Dermis blood vessel endothelial cell (primary cell): ENCODE data around the gene PMM2. TPM values are rescaled to one million over a fixed set of nuclear protein-coding genes. Genes with fewer than 3 reads are reported as not detected.
A peak's percentile ranks its signal among the peaks of the same experiment; 100 is the strongest.

ENCODE experiments used
- DNase-seq: peaks from one replicate; pipeline ENCODE4 v3.0.0; 2010
- total RNA-seq: library from RNA; depleted of rRNA; stranded (reverse); fragments of >200 nt; gene quantifications from 2 replicates; pipeline ENCODE4 v1.2.3, GENCODE V29; 2014

The PMM2 gene
- total RNA-seq, 1 donor from 2014 or later: 26.2 TPM

DNA sequence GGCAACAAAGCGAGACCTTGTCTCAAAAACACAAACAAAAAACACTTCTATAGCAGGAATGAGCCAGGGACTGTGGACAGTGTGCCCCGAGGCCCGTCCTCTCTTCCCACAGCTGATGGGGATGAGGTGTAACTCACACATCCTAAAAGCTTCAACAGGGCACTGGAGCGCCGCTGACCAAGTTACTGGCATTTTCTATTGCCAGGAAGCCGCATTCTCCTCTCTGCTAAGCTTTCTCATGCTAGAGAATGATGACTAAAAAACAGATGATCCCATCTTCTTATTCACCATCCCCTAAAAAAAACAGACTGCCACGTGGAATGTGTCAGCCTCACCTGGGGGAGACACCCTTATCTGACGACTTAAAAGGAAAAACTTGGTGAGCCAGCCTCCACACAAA, 54.9 kb downstream of the PMM2 start:
- DNase-seq: no peak

DNA sequence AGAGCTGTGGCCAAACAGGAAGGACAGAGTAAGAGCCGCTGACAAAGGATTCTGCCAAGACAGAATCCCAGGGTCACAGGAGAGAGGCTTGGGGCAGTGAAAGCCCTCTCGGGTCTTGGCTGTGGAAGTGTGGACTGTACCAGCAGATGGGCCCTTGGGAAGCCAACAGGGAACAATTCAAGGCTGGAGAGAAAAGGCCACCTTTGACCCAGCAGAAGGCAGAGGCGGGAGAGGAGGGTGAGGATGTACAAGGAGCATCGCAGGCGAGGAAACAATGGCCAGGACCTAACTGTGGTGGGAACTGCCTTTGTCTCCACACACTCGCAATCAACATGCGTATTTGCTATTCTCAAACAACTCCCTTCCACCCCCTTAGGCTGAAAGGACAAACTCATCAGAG, 55.5 kb downstream of the PMM2 start:
- DNase-seq: peak; percentile 37

DNA sequence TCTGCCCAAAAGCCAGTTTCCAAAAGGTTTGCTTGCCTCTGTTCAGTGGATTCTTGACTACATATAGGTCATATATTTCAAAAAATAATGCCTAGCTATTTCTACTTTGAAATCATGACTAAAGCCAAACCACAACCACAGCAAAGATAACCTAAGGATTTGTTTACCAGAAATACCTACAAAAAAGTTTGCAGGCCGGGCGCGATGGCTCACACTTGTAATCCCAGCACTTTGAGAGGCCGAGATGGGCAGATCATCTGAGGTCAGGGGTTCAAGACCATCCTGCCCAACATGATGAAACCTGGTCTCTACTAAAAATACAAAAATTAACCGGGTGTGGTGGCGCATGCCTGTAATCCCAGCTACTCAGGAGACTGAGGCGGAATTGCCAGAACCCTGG, 56.0 kb downstream of the PMM2 start:
- DNase-seq: no peak

DNA sequence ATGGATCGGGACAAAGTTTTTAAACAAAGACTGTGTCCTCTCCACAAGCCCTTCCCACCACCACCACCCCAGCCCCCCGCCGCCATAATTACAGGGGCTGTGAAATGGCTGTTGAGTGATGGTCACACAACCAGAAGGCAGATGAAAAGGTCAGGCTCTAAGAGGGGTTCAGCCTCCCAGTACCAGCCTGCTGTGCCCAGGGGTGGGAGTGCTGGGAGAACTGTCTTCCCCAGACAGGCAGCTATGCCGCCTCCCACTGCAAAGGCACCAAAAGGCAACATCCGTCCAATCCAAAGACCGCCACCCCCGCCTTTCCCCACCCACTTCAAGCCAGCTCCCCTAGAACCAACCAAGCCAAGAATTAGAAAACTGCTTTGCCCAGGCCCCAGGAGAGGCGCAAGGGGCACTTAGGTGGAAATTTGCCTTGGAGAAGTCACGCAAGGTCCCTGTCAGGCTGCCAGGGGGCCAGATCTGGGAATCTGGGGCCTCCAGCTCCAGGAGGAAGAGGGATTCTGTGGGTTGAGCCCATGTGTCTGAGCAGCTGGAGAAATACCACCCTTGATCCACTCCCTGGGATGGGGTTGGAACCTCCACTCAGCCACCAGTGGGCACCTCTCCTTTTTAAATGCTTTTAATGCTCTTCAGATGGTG, 56.8 kb downstream of the PMM2 start:
- no peak for DNase-seq

DNA sequence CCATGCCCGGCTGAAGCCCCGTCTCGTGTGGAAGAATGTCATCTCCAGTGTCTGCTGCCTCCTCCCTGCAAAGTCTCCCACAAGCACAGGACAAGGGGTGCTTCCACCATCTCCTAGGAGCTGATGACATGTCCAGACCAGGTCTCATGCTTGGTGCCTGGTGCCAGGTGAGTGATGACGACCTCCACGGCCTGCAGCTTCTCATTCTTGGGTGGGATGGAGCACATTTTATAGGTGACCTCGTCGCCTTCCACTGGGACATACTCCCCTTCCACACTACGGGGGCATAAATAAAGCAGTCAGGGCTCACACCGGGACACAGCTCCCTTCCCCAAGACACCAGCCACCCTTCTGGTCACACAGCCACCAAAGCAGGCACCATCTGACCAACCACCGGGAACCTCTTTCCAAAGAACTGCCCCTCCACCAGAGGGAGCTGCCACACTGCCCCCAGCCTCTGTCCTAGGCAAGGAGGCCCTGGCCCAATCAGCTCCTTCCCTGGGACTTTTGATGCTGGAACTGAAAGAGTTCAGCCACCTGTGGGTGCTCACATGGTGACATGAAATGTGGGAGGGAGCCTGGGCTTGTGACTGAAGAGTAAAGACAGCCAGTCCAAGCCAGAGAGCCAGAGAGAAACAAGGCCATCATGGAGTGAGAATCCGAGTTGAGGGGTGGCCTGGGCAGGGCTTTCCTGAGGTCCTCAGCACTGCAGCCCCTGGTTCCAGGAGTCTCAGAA, 57.6 kb downstream of the PMM2 start:
- DNase-seq: no peak

DNA sequence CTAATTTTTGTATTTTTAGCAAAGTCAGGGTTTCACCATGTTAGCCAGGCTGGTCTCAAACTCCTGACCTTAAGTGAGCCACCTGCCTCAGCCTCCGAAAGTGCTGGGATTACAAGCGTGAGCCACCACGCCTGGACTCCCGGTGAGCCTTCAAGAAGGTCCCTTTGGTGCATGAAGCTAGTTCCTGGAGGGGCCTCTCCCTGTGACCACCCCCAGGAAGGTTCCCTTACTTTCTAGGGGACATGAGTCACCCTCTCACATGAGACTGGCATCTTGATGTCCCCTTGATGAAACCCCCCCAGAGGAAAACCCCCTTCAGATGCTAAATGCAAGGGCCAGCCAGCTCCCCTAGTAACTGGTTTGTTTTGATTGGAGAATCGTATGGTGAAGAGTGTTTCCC, 58.3 kb downstream of the PMM2 start:
- no peak for DNase-seq

DNA sequence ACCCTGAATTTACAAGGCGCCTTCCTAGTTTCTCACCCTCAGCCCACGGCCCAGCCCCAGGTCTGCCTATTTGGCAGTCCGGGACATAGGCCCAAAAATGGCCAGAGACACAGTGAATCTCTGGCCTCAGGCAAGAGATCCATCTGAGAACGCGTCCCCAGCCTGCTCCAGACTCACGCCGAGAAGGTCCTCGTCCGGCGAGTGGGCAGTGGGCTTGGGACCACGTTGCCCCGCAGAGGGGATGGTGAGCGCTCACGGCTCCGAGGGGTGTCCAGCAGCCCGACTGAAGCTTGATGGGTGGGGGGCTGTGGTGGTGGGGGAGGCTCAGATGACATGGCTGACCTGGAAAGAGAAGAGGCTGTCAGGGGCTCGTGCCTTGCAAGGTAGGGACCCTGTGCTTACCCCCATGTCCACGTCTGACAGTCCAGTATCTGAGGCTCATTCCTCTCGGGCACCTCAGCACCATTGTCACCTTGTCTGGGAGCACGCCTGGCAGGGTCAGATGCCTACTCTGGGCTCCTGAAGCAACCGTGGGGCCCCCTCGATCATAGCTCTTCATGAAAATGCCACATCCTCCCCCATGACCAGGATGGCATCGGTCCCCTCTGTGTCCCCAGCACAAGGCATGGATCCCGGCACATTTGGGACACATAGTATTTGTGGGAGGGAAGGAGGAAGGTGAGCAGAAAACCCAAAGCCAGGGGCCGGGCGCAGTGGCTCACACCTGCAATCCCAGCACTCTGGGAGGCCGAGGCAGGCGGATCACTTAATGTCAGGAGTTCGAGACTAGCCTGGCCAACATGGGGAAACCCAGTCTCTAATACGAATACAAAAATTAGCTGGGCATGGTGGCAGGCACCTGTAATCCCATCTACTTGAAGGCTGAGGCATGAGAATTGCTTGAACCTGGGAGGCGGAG, 61.6 kb downstream of the PMM2 start:
- no peak for DNase-seq

DNA sequence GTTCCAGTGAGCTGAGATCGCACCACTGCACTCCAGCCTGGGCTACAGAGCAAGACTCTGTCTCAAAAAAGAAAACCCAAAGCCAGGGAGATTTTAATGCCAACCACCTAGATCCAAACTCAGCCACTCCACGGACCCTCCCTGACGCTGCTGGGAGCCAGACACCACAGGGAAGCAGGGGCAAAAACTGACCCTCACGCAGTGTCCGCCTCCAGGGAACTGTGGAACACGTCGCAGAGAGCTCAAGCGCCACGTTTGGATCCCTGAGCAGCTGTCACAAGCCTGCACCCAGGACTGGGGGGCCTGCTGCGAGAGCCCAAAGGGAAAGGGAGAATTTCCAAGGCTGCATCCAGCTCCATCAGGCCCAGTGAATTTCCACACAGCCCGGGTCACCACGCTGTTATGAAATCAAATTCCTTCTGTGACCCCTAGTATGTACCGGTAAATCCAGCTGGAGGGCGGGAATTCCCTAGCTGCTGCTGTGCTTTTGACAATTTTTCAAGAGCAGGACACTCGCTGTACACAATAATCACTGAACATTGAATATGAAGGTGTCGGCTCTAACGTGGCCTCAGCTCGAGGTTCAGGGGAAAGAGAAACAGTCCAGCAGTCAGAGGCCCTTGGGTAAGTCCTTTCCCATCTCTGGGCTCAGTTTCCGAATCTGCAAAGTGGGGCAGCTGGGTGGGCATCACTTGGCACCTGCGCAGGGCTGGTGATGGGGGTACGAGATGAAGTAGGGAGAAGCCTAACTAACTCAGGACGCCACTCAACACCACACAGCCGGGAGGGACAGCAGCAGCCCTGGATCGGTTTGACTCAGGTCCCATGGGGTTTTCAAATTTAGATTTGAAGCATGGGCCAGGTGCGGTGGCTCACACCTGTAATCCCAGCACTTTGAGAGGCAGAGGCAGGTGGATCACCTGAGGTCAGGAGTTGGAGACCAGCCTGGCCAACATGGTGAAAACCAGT, 62.6 kb downstream of the PMM2 start:
- DNase-seq: peak; percentile 38

DNA sequence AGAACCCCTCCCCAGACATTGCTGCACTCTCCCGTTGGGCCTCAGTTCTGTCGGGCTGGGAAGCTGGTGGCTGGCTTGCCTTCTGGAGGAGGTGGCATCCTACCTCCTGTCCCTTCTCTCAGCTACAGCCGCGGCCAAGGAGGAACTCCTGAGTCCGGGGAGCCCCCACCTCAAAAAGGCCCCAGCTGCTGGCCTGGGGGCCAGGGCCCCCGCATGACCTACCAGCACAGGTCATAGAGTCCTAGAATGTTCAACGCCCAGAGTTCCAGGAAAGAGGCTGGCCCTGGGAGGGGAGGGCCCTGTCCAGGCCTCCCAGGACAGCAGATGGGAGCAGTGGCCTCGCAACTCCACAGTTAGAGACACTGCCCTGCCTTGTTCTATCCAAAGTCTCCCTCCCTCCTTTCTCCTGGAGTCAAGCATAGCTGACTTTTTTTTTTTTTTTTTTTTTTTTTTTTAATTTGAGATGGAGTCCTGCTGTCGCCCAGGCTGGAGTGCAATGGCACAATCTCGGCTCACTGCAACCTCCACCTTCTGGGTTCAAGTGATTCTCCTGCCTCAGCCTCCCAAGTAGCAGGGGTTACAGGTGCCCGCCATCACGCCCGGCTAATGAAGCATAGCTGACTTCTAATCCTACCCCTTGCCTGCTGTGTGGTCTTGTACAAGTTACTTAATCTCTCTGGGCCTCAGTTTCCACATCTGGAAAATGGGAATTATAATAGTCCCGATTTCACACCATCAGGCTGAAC, 64.1 kb downstream of the PMM2 start:
- DNase-seq: no peak

DNA sequence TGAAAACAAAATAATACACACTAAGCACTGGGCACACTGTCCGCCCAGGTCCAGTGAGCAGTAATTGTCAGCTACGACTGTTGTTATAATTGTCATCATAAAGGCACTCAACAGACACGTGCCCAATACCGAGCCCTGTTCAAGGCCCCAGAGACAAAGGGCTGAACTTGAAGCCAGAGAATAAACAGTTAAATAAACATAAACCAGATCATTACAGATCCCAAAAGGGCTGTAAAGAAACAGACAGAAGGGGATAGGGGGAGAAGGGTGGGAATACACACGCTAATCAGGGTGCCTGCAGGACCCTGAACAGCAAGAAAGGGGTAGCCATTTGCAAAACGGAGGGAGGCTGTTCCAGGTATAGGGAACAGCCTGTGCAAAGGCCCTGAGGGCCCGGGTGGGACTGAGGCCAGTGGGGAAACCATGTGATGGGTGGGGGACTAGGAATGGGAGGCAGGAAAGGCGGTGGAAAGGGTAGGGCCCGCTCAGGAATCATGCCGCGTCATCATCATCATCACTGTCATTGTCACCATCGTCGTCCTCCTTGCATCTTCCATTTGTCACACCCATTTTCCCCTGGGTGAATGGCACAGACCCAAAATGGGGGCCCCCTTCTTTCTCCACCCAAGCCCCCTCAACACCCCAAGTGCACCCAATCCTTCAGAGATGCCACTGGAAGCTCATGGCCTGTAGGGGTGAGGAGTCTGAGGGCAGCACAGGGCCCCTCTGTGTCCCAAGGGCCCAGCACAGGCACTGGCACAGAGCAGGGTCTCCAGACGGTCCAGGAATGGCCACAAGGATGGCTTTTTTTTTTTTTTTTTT, 64.9 kb downstream of the PMM2 start:
- DNase-seq: no peak

DNA sequence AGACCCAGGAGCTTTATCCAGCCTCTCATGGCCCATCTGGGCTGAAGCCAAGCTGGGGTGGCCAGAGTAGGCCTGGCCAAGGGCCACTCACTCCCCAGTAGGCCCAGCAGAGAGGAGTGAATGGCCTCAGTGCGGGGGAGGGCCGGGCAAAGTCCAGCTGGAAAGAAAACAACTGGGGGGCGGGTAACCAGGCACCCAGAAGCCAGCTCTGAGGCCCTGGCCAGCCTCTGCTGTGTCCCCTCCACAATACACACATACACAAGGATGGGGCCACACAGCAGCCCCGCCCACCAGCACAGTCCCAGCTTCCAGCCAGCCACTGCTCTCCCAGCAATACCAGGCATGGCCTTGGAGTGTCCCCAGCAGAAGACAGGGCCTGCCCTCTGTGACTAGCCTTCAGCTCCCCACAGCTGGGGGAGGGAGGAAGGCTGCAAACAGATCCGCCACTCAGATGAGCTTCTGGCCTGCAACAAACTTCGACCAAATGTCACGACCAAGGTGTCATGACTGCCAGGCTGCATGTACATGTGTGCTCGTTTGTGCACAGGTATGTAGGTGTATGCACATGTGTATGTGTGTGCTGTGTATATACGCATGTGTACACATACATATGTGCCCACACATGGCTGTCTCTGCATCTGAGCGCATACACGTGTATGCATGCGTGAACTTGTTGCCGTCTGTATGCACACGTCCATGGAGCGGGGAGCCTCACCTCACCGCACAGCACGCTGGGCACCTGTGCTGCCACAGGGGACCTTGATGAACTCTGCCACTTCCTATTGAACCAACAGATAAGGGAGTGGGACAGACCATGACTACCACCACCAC, 66.2 kb downstream of the PMM2 start:
- DNase-seq: no peak

DNA sequence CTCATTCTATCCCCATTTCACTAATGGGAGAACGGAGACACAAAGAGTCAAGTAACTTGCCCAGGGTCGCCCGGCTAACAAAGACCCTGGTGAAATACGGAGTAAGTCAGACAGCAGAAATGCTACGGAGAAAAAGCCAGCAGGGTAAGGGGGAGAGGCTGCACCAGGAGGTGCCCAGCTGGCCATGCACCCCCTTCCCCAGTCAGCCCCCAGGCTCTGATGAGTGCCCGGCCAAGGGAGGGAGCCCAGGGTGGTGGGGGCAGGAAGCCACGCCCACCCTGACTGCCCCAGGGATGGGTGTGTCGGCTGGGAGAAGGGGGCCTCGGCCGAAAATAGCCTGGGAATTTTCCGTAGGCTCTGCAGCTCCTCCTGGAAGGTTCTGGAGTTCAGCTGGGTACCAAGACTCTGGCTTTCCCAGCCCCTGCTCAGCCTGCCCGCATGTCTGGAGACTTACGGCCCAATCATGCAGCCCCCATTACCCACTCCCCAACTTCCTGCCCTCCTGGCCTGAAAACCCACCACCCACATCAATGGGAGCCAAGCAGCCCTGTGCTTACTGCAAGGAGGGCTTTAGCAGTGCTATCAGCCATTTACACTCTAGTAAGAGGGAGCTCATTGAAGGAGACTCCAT, 67.0 kb downstream of the PMM2 start:
- no peak for DNase-seq

DNA sequence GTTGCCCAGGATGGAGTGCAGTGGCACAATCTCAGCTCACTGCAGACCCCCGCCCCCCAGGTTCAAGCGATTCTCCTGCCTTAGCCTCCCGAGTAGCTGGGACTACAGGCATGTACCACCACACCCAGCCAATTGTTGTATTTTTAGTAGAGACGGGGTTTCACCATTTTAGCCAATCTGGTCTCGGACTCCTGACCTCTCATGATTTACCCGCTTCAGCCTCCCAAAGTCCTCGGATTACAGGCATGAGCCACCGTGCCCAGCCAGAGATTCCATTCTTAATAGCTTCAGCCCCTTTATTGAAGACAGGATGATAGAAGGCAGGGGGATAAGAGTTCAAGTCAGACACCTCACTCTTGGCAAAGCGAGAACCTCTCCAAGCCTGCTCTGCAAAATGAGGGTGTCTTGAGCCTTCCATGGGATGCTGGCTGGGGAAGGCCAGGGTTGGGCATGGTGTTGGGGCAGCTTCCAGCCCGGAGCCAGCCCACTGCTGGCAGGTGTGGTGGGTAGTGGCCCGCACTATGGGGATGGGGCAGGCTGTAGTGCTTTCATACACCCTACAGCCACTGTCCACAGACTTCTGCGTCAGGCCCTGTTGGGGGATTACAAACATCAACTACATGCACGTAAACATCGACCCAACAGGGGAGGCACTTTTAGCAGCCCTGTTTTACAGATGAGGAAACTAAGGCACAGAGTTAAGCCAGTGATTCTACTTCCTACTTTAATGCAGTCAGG, 67.7 kb downstream of the PMM2 start:
- DNase-seq: no peak

DNA sequence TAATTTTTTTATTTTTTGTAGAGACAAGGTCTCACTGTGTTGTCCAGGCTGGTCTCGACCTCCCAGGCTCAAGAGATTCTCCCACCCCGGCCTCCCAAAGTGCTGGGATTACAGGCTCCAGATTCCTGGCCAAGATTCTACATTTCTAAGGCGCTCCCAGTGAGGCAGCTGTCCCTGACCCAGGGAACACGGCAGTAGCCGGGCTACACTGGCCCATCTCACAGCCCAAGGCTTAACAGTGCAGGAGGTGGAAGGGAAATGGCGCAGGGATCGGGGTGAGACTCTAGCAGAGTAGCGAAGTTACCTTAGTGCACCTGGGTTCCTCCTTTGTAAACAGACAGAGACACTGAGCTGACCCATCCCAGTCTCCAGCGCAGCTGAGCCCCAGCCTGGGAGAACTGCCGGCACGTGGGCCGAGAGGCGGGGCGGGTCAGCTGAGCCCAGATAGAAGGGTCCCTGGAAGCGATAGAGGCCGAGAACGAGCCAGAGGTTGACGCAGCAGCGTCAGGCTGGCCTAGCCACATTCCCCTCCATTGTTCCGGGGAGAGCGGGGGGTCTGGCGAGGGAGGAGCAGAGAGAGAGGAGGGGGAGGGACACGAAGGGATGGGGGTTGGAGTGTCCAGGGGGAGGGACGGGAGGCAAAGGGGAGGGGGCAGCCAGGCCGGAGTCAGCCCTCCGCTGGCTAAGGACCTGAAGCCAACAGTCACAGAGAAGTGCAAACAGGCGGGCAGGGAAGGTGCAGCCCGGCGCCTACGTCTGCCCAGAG, 68.7 kb downstream of the PMM2 start:
- DNase-seq: no peak

DNA sequence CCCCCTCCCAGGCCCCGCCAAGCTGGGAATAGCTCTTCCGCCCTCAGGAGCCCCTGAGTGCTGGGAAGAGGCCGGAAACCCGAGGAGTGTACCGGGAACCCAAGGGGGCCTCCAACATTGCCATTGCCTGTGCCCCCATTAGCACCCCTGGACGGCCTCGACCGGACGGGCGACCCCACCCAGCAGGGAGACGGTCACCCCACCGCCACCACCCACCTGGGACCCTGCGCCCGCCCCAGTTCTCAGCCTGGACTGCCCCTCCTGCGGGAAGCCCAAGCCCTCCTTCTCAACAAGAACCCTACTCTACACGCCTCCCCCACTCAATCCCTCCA, 69.2 kb downstream of the PMM2 start:
- no peak for DNase-seq

DNA sequence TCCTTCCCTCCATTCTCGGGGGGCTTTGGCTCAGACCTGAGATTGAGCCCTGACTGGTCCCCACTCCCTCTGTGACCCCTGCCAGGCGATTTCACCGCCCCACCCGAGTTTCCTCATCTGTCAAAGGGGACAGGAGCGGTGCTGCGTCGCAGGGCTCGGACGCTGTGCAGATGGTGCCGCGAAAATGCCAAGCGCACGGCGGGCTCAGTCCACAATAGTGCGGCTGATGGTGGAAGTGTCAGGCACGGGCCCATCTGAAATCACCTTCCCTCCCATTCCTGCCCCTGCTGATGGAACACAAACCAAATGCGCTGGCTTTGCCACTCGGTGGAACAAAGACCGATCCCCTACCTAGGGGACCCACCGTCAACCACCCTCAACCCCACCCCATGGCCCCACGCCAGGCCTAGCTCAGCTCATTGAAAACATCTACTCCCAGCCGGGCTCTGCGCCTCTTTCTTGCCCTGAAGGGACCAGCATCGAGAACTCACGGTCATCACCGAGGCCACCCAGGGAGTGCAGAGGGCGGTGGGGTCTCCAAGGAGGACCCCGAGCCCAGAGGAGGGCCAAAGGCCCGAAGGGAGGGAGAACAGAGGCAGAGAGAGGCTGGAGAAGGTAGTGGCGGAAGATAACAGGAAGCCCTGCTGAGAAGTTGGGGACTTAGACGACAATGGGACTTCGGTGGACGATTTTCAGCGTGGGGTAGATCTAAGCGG, 69.7 kb downstream of the PMM2 start:
- peak; percentile 33 for DNase-seq

DNA sequence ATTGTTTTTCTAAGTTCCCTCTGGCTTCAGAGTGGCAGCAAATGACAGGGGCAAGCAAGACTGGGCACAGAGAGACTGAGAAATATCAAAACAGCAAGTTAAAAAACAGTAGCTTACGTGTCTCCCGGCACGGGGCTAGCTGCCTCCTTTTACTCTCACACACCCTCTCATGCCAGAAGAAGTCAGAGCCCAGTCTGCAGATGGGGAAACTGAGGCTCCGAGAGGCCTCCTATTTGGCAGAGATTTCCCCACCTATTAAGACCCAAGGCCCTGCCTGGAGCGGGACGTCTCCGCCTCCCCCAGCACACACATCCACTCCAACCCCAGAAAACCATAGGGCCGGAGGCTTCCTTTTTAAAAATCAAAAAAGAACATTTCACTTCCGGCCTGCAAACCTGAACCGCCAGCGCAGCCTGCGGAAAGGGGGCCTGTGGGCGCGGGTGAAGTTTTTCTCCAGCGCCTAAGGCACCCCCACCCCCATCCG, 70.3 kb downstream of the PMM2 start:
- peak; percentile 25 for DNase-seq
